ENCODE results near the gene PGM5.

PGM5 gene

DNA sequence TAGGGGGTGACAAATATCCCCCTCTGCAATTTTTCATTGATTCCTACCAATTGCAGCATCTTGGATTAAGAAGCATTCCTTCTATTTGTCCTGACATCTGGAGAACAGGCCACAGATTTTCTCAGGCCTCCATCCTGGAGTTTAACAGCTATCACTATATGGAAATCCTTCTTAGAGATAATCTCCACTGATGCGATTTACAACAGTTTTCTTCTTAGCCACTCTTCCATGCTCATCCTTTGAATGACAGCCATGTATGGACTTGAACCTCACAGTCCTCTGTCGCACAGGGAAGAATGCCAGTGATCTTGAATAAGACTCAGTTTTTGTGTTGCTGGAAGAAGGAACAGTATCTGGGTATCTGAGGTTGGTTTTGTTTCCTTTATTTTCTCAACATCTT lies 73.2 kb downstream of the PGM5 start:
- Histone ChIP-seq H4K8ac (ENCODE audit: low read depth, low read length) (no peak overlapping the region), H3K23ac (ENCODE audit: low read depth, low read length, poor library complexity) (no peak overlapping the region), H3K9ac (ENCODE audit: low read depth, low read length, poor library complexity) (no peak overlapping the region), H4K91ac (ENCODE audit: low read depth, low read length, poor library complexity) (no peak overlapping the region), H2BK5ac (ENCODE audit: low read length) (no peak overlapping the region), H2BK15ac (ENCODE audit: low read length) (no peak overlapping the region), H3K4me1 (ENCODE audit: control insufficient read depth in 2 of 2, insufficient read depth in 1 of 2, low read depth in 1 of 2, low read length in 2 of 2) (no peaks in the 10 kb centered on the region), H3K79me1 (ENCODE audit: low read depth, low read length) (no peaks in the 10 kb centered on the region), H3K27me3 (ENCODE audit: control insufficient read depth in 3 of 3, insufficient read depth in 3 of 3, low read depth in 1 of 3, low read length in 3 of 3) (peaks cover 0 to 3% (median 0%) of the 10 kb centered on the region in 3 experiments), H3K14ac (ENCODE audit: low read length) (no peak overlapping the region), H3K4ac (ENCODE audit: low read length) (no peak overlapping the region), H3K4me2 (ENCODE audit: insufficient read depth, low read length, poor library complexity, severe bottlenecking) (no peak overlapping the region), H2BK12ac (ENCODE audit: low read length) (no peak overlapping the region), H3K27ac (replicated peaks; ENCODE audit: low read length) (no peak overlapping the region), H3K36me3 (replicated peaks in 1 of 2; ENCODE audit: control insufficient read depth in 2 of 2, insufficient read depth in 2 of 2, low read length in 2 of 2) (no peaks in the 10 kb centered on the region), H3K9me3 (replicated peaks in 1 of 2; ENCODE audit: control insufficient read depth in 2 of 2, insufficient read depth in 1 of 2, low read depth in 1 of 2, low read length in 2 of 2) (no peaks in the 10 kb centered on the region), H3K4me3 (ENCODE audit: low read length in 2 of 2) (no peak overlapping the region), H2AFZ (ENCODE audit: low read length) (no peak overlapping the region), H2AK5ac (ENCODE audit: low read depth, low read length) (no peak overlapping the region), H3K18ac (ENCODE audit: low read length) (no peak overlapping the region), H2BK120ac (ENCODE audit: low read depth, low read length) (no peak overlapping the region)
- no peak for DNase-seq (ENCODE audit: low spot score)
- no CpG with 5 or more reads among the region's 2 CpGs for WGBS, 2 donors (ENCODE audit: extremely low coverage in 2 of 2, insufficient read length in 2 of 2, insufficient replicate concordance in 1 of 2)

GRCh38 chr9:68431307-68431706 lies 74.9 kb downstream of the PGM5 start:
- H2BK120ac ChIP-seq (ENCODE audit: low read depth, low read length) = no peak overlapping the region
- H3K79me1 ChIP-seq (ENCODE audit: low read depth, low read length) = no peaks in the 10 kb centered on the region
- H3K9ac ChIP-seq (ENCODE audit: low read depth, low read length, poor library complexity) = no peak overlapping the region
- H4K8ac ChIP-seq (ENCODE audit: low read depth, low read length) = no peak overlapping the region
- H3K23ac ChIP-seq (ENCODE audit: low read depth, low read length, poor library complexity) = no peak overlapping the region
- H3K4ac ChIP-seq (ENCODE audit: low read length) = no peak overlapping the region
- H2BK12ac ChIP-seq (ENCODE audit: low read length) = no peak overlapping the region
- peaks cover 0 to 3% (median 0%) of the 10 kb centered on the region in 3 experiments for H3K27me3 ChIP-seq (ENCODE audit: control insufficient read depth in 3 of 3, insufficient read depth in 3 of 3, low read depth in 1 of 3, low read length in 3 of 3)
- H3K4me1 ChIP-seq (ENCODE audit: control insufficient read depth in 2 of 2, insufficient read depth in 1 of 2, low read depth in 1 of 2, low read length in 2 of 2) = no peaks in the 10 kb centered on the region
- no peak overlapping the region for H2BK5ac ChIP-seq (ENCODE audit: low read length)
- WGBS, 2 donors (ENCODE audit: extremely low coverage in 2 of 2, insufficient read length in 2 of 2, insufficient replicate concordance in 1 of 2) = no CpG with 5 or more reads among the region's 1 CpG
- no peak overlapping the region for H3K27ac ChIP-seq (replicated peaks; ENCODE audit: low read length)
- no peak overlapping the region for H2AK5ac ChIP-seq (ENCODE audit: low read depth, low read length)
- H3K36me3 ChIP-seq (replicated peaks in 1 of 2; ENCODE audit: control insufficient read depth in 2 of 2, insufficient read depth in 2 of 2, low read length in 2 of 2) = no peaks in the 10 kb centered on the region
- no peak overlapping the region for H2BK15ac ChIP-seq (ENCODE audit: low read length)
- no peak overlapping the region for H4K91ac ChIP-seq (ENCODE audit: low read depth, low read length, poor library complexity)
- H3K9me3 ChIP-seq (replicated peaks in 1 of 2; ENCODE audit: control insufficient read depth in 2 of 2, insufficient read depth in 1 of 2, low read depth in 1 of 2, low read length in 2 of 2) = no peaks in the 10 kb centered on the region
- H3K4me2 ChIP-seq (ENCODE audit: insufficient read depth, low read length, poor library complexity, severe bottlenecking) = no peak overlapping the region
- H3K18ac ChIP-seq (ENCODE audit: low read length) = no peak overlapping the region
- H3K4me3 ChIP-seq (ENCODE audit: low read length in 2 of 2) = no peak overlapping the region
- no peak overlapping the region for H3K14ac ChIP-seq (ENCODE audit: low read length)
- no peak for DNase-seq (ENCODE audit: low spot score)
- H2AFZ ChIP-seq (ENCODE audit: low read length) = no peak overlapping the region

DNA sequence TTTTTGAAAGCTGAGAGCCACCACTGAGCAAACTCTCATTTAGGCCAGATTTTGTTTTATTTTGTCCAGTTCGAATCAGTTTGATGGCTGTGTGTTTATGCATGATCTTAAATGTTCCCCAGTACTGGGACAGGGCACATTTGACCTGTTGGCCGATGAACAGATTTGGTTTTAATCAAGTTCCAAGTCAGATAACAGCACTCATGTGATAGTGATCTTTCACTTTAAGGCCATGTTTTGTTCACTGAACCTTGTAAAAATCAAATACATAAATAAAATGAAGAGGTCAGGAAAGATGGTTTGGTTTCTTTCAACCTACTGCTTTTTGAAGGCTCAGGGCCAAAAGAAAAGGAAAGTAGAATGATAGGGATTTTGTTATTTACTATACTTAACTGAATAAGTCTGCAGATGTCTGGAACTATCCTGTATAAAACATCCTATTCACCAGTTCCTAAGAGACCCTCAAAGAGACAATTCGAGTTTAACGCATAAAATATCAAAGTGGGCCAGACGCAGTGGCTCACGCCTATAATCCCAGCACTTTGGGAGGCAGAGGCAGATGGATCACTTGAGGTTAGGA lies 77.2 kb downstream of the PGM5 start:
- Histone ChIP-seq H3K4me2 (ENCODE audit: insufficient read depth, low read length, poor library complexity, severe bottlenecking) (no peak overlapping the region), H2BK12ac (ENCODE audit: low read length) (no peak overlapping the region), H3K4me3 (ENCODE audit: low read length in 2 of 2) (no peak overlapping the region), H3K9ac (ENCODE audit: low read depth, low read length, poor library complexity) (no peak overlapping the region), H3K4me1 (ENCODE audit: control insufficient read depth in 2 of 2, insufficient read depth in 1 of 2, low read depth in 1 of 2, low read length in 2 of 2) (no peaks in the 10 kb centered on the region), H3K79me1 (ENCODE audit: low read depth, low read length) (no peaks in the 10 kb centered on the region), H3K36me3 (replicated peaks in 1 of 2; ENCODE audit: control insufficient read depth in 2 of 2, insufficient read depth in 2 of 2, low read length in 2 of 2) (no peaks in the 10 kb centered on the region), H2AK5ac (ENCODE audit: low read depth, low read length) (no peak overlapping the region), H3K18ac (ENCODE audit: low read length) (no peak overlapping the region), H4K8ac (ENCODE audit: low read depth, low read length) (no peak overlapping the region), H2BK15ac (ENCODE audit: low read length) (no peak overlapping the region), H3K27me3 (ENCODE audit: control insufficient read depth in 3 of 3, insufficient read depth in 3 of 3, low read depth in 1 of 3, low read length in 3 of 3) (peaks cover 0 to 3% (median 0%) of the 10 kb centered on the region in 3 experiments), H3K4ac (ENCODE audit: low read length) (no peak overlapping the region), H2BK120ac (ENCODE audit: low read depth, low read length) (no peak overlapping the region), H4K91ac (ENCODE audit: low read depth, low read length, poor library complexity) (no peak overlapping the region), H2BK5ac (ENCODE audit: low read length) (no peak overlapping the region), H3K14ac (ENCODE audit: low read length) (no peak overlapping the region), H3K27ac (replicated peaks; ENCODE audit: low read length) (no peak overlapping the region), H3K9me3 (replicated peaks in 1 of 2; ENCODE audit: control insufficient read depth in 2 of 2, insufficient read depth in 1 of 2, low read depth in 1 of 2, low read length in 2 of 2) (no peaks in the 10 kb centered on the region), H3K23ac (ENCODE audit: low read depth, low read length, poor library complexity) (no peak overlapping the region), H2AFZ (ENCODE audit: low read length) (no peak overlapping the region)
- DNase-seq (ENCODE audit: low spot score) = no peak
- no CpG with 5 or more reads among the region's 6 CpGs for WGBS, 2 donors (ENCODE audit: extremely low coverage in 2 of 2, insufficient read length in 2 of 2, insufficient replicate concordance in 1 of 2)

DNA sequence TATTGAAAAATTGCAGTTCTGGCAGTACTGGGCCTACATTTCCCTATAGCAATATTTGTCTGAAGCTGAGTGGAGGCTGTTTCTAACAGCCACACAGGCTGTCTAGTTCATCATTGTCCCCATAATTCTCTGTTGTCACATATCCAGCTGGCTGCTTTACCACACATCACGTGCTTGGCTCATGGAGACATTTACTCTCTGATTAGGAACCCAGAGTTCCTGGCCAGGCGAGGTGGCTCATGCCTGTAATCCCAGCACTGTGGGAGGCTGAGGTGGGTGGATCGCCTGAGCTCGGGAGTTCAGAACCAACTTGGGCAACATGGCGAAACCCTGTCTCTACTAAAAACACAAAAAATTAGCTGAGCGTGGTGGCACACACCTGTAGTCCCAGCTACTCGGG lies 81.4 kb downstream of the PGM5 start:
- H2AFZ ChIP-seq (ENCODE audit: low read length) = no peak overlapping the region
- H3K4me1 ChIP-seq (ENCODE audit: control insufficient read depth in 2 of 2, insufficient read depth in 1 of 2, low read depth in 1 of 2, low read length in 2 of 2) = no peaks in the 10 kb centered on the region
- no peak overlapping the region for H3K27ac ChIP-seq (replicated peaks; ENCODE audit: low read length)
- H2BK15ac ChIP-seq (ENCODE audit: low read length) = no peak overlapping the region
- H3K79me1 ChIP-seq (ENCODE audit: low read depth, low read length) = no peaks in the 10 kb centered on the region
- DNase-seq (ENCODE audit: low spot score) = no peak
- no peaks in the 10 kb centered on the region for H3K27me3 ChIP-seq (ENCODE audit: control insufficient read depth in 3 of 3, insufficient read depth in 3 of 3, low read depth in 1 of 3, low read length in 3 of 3)
- no peak overlapping the region for H3K14ac ChIP-seq (ENCODE audit: low read length)
- H3K18ac ChIP-seq (ENCODE audit: low read length) = no peak overlapping the region
- H2AK5ac ChIP-seq (ENCODE audit: low read depth, low read length) = no peak overlapping the region
- no peak overlapping the region for H3K23ac ChIP-seq (ENCODE audit: low read depth, low read length, poor library complexity)
- H4K91ac ChIP-seq (ENCODE audit: low read depth, low read length, poor library complexity) = no peak overlapping the region
- no CpG with 5 or more reads among the region's 7 CpGs for WGBS, 2 donors (ENCODE audit: extremely low coverage in 2 of 2, insufficient read length in 2 of 2, insufficient replicate concordance in 1 of 2)
- H2BK120ac ChIP-seq (ENCODE audit: low read depth, low read length) = no peak overlapping the region
- H2BK5ac ChIP-seq (ENCODE audit: low read length) = no peak overlapping the region
- H3K9me3 ChIP-seq (replicated peaks in 1 of 2; ENCODE audit: control insufficient read depth in 2 of 2, insufficient read depth in 1 of 2, low read depth in 1 of 2, low read length in 2 of 2) = peaks cover 0 to 3% of the 10 kb centered on the region in 2 donors
- H3K9ac ChIP-seq (ENCODE audit: low read depth, low read length, poor library complexity) = no peak overlapping the region
- H3K4me3 ChIP-seq (ENCODE audit: low read length in 2 of 2) = no peak overlapping the region
- no peak overlapping the region for H4K8ac ChIP-seq (ENCODE audit: low read depth, low read length)
- no peak overlapping the region for H3K4ac ChIP-seq (ENCODE audit: low read length)
- H3K36me3 ChIP-seq (replicated peaks in 1 of 2; ENCODE audit: control insufficient read depth in 2 of 2, insufficient read depth in 2 of 2, low read length in 2 of 2) = no peaks in the 10 kb centered on the region
- no peak overlapping the region for H3K4me2 ChIP-seq (ENCODE audit: insufficient read depth, low read length, poor library complexity, severe bottlenecking)
- no peak overlapping the region for H2BK12ac ChIP-seq (ENCODE audit: low read length)

Measured in neuronal stem cell (in vitro differentiated cells).